Testis (tissue), 2 donors: ENCODE measurements around the gene FAM107B.

Source experiments
- CTCF ChIP-seq, 3 experiments: fragments of 450-650 bp in 2 of 3; fragments of 200-600 bp in 1 of 3; sonication (generic) in 1 of 3; IDR thresholded peaks; one replicate each; pipeline ENCODE4 v1.5.1; 2016 to 2019; ENCODE audit warnings: antibody characterized with exemption in 3 of 3, mild to moderate bottlenecking in 2 of 3, moderate library complexity in 1 of 3
- POLR2A ChIP-seq: fragments of 450-650 bp; IDR thresholded peaks from one replicate; pipeline ENCODE4 v1.6.1; 2017; ENCODE audit warnings: antibody characterized with exemption, mild to moderate bottlenecking, moderate library complexity

DNA sequence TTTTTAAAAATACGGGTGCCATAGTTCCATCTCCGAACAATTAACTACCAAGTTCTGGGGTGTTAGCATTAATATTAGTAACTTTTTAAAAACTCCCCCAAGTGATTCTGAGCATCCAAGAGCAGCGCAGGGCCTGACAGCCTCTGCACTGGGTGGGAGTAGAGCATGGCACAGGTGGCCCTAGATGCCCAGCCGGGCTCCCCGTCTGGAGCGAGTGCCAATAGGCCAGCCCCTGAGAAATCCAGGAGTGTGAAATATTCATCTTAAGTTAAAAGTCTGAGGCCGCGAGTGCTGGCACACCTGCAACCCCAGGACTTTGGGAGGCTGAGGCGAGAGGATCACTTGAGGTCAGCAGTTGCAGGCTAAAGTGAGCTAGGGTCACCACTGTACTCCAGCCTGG lies 16.2 kb downstream of the FAM107B start:
- TF ChIP-seq CTCF (IDR thresholded peaks at IDR 0.05) (no peak), POLR2A (no peak)
